Astrocyte (in vitro differentiated cells and primary cell): Measurements from ENCODE around the gene CUEDC1.

ENCODE experiments used
- EZH2 ChIP-seq: IDR thresholded peaks from 2 replicates; pipeline ENCODE4 v1.6.1; 2012; ENCODE audit warnings: mild to moderate bottlenecking, low read length, inconsistent platforms; ENCODE audit not compliant: insufficient read depth
- TF ChIP-seq, protein P1 (sequence below): IDR thresholded peaks from 2 replicates; pipeline ENCODE4 v1.5.1; 2011; ENCODE audit warnings: low read depth, mild to moderate bottlenecking, inconsistent platforms, low read length, moderate library complexity; ENCODE audit not compliant: insufficient read depth

DNA sequence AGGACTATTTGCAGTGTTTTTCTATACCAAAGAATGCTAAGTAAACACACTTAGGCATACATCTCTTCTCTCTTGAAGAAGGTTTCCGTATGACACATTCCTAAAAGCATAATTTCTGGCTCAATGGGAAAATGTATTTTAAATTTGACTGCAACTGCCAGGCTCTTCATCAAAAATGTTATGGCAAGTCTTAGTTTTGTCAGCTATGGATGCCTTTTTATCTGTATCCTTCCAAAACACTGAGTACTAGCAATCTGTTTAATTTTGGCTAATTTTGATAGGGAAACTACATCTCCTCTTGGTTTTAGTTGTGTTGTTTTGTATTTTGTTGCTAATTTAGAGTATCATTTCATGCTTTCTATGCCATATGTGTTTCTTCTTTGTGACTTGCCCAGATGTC, 140.8 kb downstream of the CUEDC1 start:
- TF ChIP-seq, protein P1, sequence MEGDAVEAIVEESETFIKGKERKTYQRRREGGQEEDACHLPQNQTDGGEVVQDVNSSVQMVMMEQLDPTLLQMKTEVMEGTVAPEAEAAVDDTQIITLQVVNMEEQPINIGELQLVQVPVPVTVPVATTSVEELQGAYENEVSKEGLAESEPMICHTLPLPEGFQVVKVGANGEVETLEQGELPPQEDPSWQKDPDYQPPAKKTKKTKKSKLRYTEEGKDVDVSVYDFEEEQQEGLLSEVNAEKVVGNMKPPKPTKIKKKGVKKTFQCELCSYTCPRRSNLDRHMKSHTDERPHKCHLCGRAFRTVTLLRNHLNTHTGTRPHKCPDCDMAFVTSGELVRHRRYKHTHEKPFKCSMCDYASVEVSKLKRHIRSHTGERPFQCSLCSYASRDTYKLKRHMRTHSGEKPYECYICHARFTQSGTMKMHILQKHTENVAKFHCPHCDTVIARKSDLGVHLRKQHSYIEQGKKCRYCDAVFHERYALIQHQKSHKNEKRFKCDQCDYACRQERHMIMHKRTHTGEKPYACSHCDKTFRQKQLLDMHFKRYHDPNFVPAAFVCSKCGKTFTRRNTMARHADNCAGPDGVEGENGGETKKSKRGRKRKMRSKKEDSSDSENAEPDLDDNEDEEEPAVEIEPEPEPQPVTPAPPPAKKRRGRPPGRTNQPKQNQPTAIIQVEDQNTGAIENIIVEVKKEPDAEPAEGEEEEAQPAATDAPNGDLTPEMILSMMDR: no peak
- TF ChIP-seq EZH2: no peak
